Measurements from ENCODE around the gene EFHB.
"Not testable (repeated sequence)": the region's sequence is repeated elsewhere in the genome, so short reads cannot be mapped to it uniquely, and the experiment has no call there.

The EFHB gene

GRCh38 chr3:19907523-19907922 lies 26.5 kb downstream of the EFHB start:
- DNase-seq (ENCODE audit: low spot score), result no peak
- in situ Hi-C loops (cut with MboI; ENCODE audit: low sequenced_read_pairs, unreplicated experiment), result no loop called here
- TF ChIP-seq CTCF (IDR thresholded peaks at IDR 0.05; ENCODE audit: borderline replicate concordance, control extremely low read depth, extremely low read depth, insufficient read depth, missing control alignments), result no peak

GRCh38 chr3:19903649-19904048 lies 30.4 kb downstream of the EFHB start:
- TF ChIP-seq CTCF (IDR thresholded peaks at IDR 0.05; ENCODE audit: borderline replicate concordance, control extremely low read depth, extremely low read depth, insufficient read depth, missing control alignments), result no peak
- in situ Hi-C loops (cut with MboI; ENCODE audit: low sequenced_read_pairs, unreplicated experiment), result no loop called here
- no peak for DNase-seq (ENCODE audit: low spot score)

- in situ Hi-C loops (cut with MboI; ENCODE audit: low sequenced_read_pairs, unreplicated experiment), result no loop called here
- no peak for TF ChIP-seq CTCF (IDR thresholded peaks at IDR 0.05; ENCODE audit: borderline replicate concordance, control extremely low read depth, extremely low read depth, insufficient read depth, missing control alignments)
- DNase-seq (ENCODE audit: low spot score), result no peak
These were observed 32.1 kb downstream of the EFHB start for GRCh38 chr3:19901918-19902317.

- in situ Hi-C loops (cut with MboI; ENCODE audit: low sequenced_read_pairs, unreplicated experiment), result no loop called here
- DNase-seq (ENCODE audit: low spot score), result no peak
- TF ChIP-seq CTCF (IDR thresholded peaks at IDR 0.05; ENCODE audit: borderline replicate concordance, control extremely low read depth, extremely low read depth, insufficient read depth, missing control alignments), result no peak
These were observed 32.7 kb downstream of the EFHB start for GRCh38 chr3:19901337-19901736.

- DNase-seq (ENCODE audit: low spot score); in situ Hi-C loops (cut with MboI; ENCODE audit: low sequenced_read_pairs, unreplicated experiment): not testable (repeated sequence)
These were observed 34.2 kb downstream of the EFHB start for GRCh38 chr3:19899833-19900232.

- TF ChIP-seq CTCF (IDR thresholded peaks at IDR 0.05; ENCODE audit: borderline replicate concordance, control extremely low read depth, extremely low read depth, insufficient read depth, missing control alignments), result no peak
- in situ Hi-C loops (cut with MboI; ENCODE audit: low sequenced_read_pairs, unreplicated experiment), result no loop called here
- no peak for DNase-seq (ENCODE audit: low spot score)
These were observed 34.8 kb downstream of the EFHB start for GRCh38 chr3:19899264-19899663.

GRCh38 chr3:19898721-19899120 lies 35.3 kb downstream of the EFHB start:
- TF ChIP-seq CTCF (IDR thresholded peaks at IDR 0.05; ENCODE audit: borderline replicate concordance, control extremely low read depth, extremely low read depth, insufficient read depth, missing control alignments), result no peak
- in situ Hi-C loops (cut with MboI; ENCODE audit: low sequenced_read_pairs, unreplicated experiment), result no loop called here
- DNase-seq (ENCODE audit: low spot score), result no peak

All from GM13976 (cell line).